K562 (cell line): ENCODE results near the gene CEP68. TPM values are rescaled to one million over a fixed set of nuclear protein-coding genes. Genes with fewer than 3 reads are reported as not detected.

Source experiments
- FOXK2 ChIP-seq, 2 experiments: fragments of 450-650 bp; IDR thresholded peaks in 1 of 2; conservative IDR thresholded peaks in 1 of 2; 2 replicates each; pipeline ENCODE4 v1.6.1; 2016; ENCODE audit warnings: low read depth in 2 of 2, mild to moderate bottlenecking in 1 of 2
- FOXP1 ChIP-seq: sonication (generic); formaldehyde crosslinking; IDR thresholded peaks from 2 replicates; pipeline ENCODE4 v1.8.0; 2022; ENCODE audit warnings: mild to moderate bottlenecking, missing genetic modification reagents
- MGA ChIP-seq: fragments of 450-650 bp; IDR thresholded peaks from 2 replicates; pipeline ENCODE4 v1.6.1; 2016; ENCODE audit warnings: mild to moderate bottlenecking, moderate library complexity
- MYC ChIP-seq, 2 experiments: fragments of 250-450 bp in 1 of 2; sonication (Bioruptor Pico) in 1 of 2; IDR thresholded peaks; 2 replicates each; pipeline versions ENCODE4 v1.5.1 to v1.6.1; 2012 to 2021; ENCODE audit warnings: low read depth in 2 of 2, borderline replicate concordance in 1 of 2, improper control_type of control experiment in 1 of 2, low read length in 1 of 2, mild to moderate bottlenecking in 1 of 2, moderate library complexity in 1 of 2
- STAT6 ChIP-seq: sonication (generic); formaldehyde crosslinking; IDR thresholded peaks from 2 replicates; pipeline ENCODE4 v1.8.1; 2023; ENCODE audit warnings: mild to moderate bottlenecking, missing genetic modification reagents
- ZNF316 ChIP-seq: fragments of 450-650 bp; IDR thresholded peaks from 2 replicates; pipeline ENCODE4 v1.6.1; 2016
- ZNF395 ChIP-seq: fragments of 200-800 bp; sonication (Bioruptor generic); IDR thresholded peaks from 2 replicates; pipeline ENCODE4 v1.6.1; 2017; ENCODE audit warnings: missing genetic modification characterization, missing compliant biosample characterization
- polyA plus RNA-seq, 8 experiments: library from polyadenylated mRNA; depleted of rRNA in 4 of 8; stranded (reverse) in 5 of 8; unstranded in 3 of 8; fragments of >200 nt; fragmentation: Nextera tagmentation in 2 of 8; fragmentation: Illumina TruSeq in 1 of 8; extraction: Ambion mirVana in 2 of 8; extraction: Trizol in 1 of 8; gene quantifications; 2 replicates each; pipeline versions ENCODE4 v1.2.1 to v1.2.3, GENCODE V29; 2011 to 2014; ENCODE audit warnings: inconsistent platforms in 1 of 8, missing spikeins in 1 of 8
- total RNA-seq, 7 experiments: library from RNA; depleted of rRNA in 6 of 7; stranded (reverse); fragments of >200 nt in 6 of 7; fragmentation: Illumina TruSeq in 2 of 7; extraction: Trizol in 2 of 7; gene quantifications; 2 replicates each; pipeline versions ENCODE4 v1.2.1 to v1.2.3, GENCODE V29; 2011 to 2021; ENCODE audit warnings: low replicate concordance in 1 of 7

Gene CEP68
- total and polyA plus RNA-seq, 9 of the 15 experiments (the other 6 are each of a cell fraction or from before 2014, with no cell fraction given): 1.4 to 8.5 (median 5.2) TPM

DNA sequence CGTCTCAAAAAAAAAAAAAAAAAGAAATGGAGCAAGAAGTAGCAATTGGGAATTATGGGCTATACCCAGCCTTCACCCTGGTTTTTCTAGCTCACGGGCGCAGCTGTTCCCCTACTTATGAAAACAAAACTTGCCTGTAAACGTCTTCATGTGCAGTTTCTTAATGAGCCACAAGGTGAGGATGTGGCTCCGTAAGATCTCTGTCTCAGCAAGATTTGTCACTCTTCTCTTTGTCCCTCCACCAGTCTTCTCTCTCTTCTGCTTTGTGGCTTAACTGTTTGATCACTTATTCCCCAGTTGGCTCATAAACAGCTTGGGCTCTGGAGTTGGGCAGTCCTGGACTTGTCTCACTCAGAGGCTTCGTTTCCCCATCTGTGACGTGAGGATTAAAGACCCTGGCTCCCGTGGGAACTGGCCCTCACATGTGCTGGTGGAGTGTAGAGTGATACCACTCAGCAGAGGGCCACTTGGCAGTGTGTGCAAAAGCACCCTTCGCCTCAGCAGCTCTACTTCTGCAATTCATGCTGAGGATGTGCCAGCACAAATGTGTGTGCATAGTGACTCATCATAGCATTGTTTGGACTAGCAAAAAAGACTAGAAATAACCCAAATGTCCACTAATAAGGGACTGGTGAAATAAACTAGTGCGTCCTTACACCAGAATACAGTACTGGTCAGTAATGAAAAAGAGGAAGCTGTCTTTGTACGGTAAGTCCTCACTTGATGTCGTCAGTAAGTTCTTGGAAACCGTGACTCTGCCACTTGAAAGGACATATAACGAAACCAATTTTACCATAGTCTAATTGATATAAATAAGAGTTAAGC is 8.7 kb downstream of the CEP68 start (continued):
- peak; percentile 67 for TF ChIP-seq ZNF316
- TF ChIP-seq MGA: peak; percentile 55
- TF ChIP-seq MYC (IDR thresholded peaks at IDR 0.05; ENCODE audit: low read depth, low read length): peak; percentile 41; the same call in 1 of the 2 replicates
- TF ChIP-seq MYC (CRISPR knock-in tag; IDR thresholded peaks at IDR 0.05; ENCODE audit: borderline replicate concordance, low read depth): no peak
- peak; percentile 44; the same call in 1 of the 2 replicates for TF ChIP-seq ZNF395 (CRISPR knock-in tag)
- TF ChIP-seq FOXP1 (CRISPR knock-in tag): no peak
- TF ChIP-seq STAT6 (CRISPR knock-in tag): 0 out of 2 replicates have a peak, but pooled peaks have one; percentile 51
- TF ChIP-seq FOXK2 (conservative IDR thresholded peaks at IDR 0.05 in 1 of 2, IDR thresholded peaks at IDR 0.05 in 1 of 2; ENCODE audit: low read depth in 2 of 2): peak in 1 of 2 experiments; percentile 38; a peak in 2 of 4 replicates
